Measurements from ENCODE around the gene PXDN.
"Not testable (repeated sequence)": the region's sequence is repeated elsewhere in the genome, so short reads cannot be mapped to it uniquely, and the experiment has no call there.

Gene PXDN

DNA sequence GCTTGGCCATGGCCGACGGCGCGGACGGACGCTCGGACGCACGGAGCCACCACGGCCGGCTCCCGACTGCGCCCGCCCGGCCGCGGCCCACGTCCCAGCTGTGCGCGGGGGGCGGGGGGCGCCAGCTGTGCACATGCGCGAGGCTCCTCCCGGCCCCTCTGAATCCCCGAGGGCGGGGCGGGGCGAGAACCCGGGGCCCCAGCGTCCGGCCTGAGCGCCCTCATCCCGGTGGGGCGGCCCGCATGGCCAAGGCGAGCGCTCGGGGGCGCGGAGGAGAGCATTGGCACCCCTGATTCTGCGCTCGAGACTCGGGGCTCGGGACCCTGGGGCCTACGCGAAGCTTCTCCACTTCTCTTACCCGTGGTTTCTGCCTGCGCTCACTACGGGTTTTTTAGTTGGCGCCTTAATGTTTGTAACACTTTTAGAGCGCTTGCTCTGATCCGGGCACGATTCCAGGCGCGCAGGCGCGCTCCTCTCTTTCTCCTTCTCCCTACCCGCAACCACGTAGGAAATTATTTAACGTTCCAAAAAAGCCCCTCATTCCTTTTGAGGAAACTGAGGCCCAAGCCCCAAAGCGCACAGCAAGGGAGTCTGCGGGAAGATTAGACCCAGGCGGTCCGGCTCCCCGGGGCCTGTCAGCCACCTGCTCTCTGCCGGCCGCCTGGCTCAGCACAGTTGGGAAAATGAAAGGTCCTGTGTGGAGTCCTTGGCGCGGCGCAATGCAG is at the start of gene PXDN:
PXDN (minus strand) TSS at position 70 of the 725 bp plus-strand sequence; CDS start at position 10, 60 bp downstream.
- no peak for DNase-seq (ENCODE audit: low read depth)

- no peak for DNase-seq (ENCODE audit: low read depth)
Measured at GRCh38 chr2:1793868-1794445, 49.6 kb upstream of the PXDN start.

GRCh38 chr2:1793001-1793867 is 48.9 kb upstream of the PXDN start:
- no peak for DNase-seq (ENCODE audit: low read depth)

DNA sequence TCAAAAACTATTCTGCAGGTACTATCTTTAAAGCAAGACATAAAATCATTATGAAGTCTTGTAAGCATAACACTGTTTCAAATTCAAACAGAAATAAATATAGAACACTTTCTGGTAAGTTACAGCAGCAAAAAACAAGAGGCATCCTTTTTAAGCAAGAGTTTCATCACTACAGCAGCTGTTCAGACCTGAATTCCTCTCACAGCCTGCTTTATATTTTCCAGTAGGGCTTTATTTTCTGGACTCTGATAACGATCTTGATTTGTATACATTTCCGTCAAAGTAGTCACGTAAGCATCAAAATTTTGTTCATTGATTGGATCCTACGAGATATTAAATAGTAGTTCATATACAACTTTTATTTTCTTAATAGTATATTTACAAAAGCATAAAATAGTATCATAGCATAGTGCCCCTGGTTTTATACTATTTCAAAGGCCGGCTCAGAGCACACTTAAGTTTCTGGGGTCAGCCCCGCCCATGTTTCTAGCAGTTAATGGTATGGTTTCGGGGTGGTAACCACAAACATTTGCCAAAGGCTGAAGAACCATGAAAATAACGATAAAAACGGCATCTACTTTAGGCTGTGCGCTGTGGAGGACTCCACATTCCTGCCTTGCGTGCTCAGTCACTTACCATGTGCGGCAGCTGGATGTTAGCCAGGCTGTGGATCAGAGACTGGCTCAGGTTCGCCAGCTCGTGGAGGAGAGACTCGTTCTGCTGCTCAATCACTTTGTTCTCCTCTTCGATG is 47.5 kb upstream of the PXDN start:
- DNase-seq (ENCODE audit: low read depth), result no peak

DNA sequence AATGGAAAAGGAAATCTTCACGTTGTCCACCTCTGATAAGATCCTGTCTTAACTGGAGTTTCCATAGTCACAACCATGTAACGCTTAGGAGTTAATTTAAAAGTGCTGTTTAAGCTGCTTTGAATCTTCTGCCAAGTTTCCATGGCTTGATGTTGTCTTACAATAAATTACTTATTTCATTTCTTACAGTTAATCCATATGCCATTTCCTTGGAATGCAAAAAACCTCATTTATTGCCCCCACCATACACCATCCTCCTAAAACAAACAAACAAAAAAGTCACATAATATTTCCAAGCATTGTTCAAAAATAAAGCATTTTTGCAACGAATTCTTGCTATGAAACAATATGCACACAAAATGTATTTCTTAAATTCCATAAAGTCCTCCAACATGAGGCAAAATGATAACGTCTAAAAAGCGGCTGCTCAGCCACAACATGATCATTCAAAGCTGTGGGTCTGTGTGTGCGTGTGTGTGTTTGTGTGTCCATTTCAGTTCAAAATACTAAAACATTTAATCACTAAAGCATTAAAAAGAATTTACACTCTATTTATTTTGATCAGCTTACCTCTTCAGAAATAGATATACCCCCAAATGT is 46.8 kb upstream of the PXDN start:
- DNase-seq (ENCODE audit: low read depth), result no peak

GRCh38 chr2:1790473-1790872 is 46.2 kb upstream of the PXDN start:
- no peak for DNase-seq (ENCODE audit: low read depth)

DNA sequence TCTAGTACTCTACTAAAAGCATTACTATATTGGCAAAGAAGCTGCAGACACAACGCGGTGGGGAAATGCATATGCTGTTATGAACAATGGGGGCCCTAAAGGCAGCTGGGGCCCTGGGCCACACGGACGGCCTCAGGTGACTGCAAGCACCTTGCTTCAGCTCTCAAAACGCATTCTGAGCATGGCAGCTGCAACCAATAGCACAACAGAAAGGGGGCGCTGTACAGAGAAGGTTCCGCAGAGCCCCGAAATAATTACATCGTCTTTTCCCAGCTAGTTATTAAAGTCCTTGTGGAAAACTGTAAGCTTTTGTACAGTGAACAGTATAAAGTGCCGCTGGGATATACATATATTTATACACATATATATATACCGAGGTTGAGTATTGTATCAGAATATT is 45.3 kb upstream of the PXDN start:
- no peak for DNase-seq (ENCODE audit: low read depth)

GRCh38 chr2:1788478-1788959 is 44.2 kb upstream of the PXDN start:
- DNase-seq (ENCODE audit: low read depth), result no peak

DNA sequence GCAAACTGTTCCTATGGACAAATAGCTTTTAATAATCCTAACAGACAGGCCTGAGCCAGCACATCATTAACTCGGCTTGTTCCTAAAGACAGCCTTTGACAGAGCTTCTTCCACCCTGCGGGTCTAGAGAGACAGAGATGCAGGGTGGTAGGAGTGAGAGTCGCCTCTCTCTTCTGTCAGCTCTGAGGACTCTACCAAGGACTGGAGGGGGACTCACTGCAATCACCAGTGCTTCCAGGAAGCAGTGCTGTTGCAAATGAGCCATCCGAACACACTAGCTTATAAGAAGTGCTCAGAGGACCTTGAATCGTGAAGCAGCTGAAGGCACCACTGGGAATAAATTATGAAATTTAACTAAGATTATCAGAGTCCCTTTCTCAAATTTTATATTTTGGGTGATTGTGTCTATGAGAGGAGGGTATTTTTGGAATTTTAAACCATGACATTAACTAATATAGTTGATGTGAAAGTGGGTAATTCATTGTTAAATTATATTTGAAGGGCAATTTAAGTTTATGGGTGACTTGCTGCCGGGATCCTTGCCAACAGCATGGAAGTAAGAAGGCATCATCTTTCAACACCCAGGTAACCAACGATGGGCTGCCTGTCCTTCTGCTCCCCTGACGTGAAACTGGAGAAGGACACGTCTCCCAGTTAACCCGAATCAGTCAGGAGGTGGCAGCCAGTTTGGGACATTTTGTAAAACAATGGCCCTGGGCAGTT is 43.6 kb upstream of the PXDN start:
- DNase-seq (ENCODE audit: low read depth), result no peak

- no peak for DNase-seq (ENCODE audit: low read depth)
Measured at GRCh38 chr2:1784986-1785617, 40.8 kb upstream of the PXDN start.

DNA sequence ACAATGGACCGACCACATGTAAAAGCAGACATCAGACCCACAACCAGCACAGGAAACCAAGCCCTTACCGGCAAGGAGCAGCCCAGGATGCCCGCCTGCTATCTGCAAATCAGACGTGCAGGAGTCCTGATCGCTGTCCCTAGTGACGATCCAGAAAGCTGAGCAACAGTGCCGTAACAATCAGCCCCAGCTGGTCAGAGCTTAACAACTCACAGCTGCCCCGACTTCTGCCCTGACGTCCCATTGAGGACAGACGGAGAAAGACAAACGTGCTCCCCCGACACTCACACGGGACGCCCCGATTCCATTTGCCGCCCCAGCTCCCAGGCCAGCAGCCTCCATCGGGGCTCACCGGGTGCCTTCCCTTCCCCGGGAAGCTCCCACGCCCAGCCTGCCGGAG is 39.8 kb upstream of the PXDN start:
- DNase-seq (ENCODE audit: low read depth), result no peak

DNA sequence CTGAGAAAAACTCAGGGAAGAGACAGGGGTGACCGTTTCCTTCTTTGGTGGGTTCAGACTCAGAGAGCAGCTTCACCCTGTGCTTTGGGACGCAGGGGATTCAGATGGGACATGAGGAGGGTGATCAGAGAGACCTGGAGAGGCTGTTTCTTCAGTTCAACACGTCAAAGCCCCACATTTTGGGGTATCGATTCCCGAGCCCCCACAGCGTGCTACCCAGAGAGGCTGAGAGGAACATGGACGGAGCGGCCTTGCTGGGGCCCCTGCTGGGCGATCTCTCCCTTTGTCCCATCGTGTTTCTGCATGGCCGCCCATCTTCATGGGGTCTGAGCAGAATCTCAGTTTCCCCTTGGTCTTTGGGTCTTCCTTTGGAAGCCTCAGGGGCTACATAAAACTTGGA is 38.2 kb upstream of the PXDN start:
- no peak for DNase-seq (ENCODE audit: low read depth)

DNA sequence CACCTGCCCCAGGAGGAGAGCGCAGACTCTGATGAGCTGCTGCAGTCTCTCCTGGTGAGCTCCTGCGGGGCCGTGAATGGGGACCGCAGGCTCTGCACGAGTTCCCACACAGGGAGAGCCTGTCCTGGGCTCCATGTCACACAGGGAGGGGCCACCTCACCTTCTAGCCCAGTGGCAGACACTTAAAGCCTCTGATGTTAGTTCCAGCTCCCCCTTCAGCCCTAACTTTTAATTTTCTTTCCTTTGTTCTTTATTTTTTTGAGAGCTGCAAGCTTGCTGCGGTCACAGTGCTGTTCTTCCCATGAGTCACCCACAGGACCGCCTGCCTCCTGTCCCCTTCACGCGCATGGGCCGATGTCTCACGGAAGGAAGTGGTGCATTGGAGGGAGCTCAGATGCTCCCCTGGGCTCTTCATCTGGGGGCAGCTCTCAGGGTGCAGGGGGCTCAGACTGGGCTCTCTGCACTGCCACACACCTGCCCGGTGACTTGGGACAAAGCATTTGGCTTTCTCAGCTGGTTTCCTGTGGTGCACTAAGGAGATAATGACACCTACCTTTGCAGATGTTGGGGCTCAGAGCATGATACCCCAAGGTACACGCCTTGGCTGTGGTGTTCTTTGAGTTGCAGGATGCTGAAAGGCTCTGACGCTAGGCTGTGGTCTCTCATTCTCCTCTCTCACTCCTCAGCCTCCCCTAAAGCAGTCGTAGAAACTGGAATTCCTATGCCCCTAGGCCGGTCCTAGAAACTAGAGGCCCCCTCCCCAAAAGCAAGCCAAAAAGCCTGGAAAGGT is 37.2 kb upstream of the PXDN start:
- no peak for DNase-seq (ENCODE audit: low read depth)

GRCh38 chr2:1780693-1781092 is 36.4 kb upstream of the PXDN start:
- DNase-seq (ENCODE audit: low read depth), result no peak

GRCh38 chr2:1780054-1780453 is 35.7 kb upstream of the PXDN start:
- not testable (repeated sequence) for DNase-seq (ENCODE audit: low read depth)

DNA sequence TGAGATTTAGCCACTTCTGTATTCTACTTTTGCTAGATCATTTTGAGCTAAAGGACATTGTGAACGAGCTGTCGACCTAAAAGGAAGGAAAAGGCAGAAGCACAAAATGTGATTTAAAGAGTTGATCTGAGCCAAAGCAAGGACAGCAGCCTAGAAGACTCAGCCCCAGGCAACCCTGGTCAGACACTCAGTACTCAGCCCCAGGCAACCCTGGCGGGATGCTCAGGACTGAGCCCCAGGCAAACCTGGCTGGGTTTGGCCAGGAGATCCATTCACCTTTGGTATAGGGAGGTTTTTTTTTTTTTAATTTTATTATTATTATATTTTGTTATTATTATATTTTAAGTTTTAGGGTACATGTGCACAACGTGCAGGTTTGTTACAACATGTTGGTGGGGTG is 34.3 kb upstream of the PXDN start:
- DNase-seq (ENCODE audit: low read depth), result no peak

GRCh38 chr2:1777781-1778180 is 33.5 kb upstream of the PXDN start:
- DNase-seq (ENCODE audit: low read depth), result no peak

GRCh38 chr2:1777156-1777555 is 32.8 kb upstream of the PXDN start:
- DNase-seq (ENCODE audit: low read depth), result no peak

DNA sequence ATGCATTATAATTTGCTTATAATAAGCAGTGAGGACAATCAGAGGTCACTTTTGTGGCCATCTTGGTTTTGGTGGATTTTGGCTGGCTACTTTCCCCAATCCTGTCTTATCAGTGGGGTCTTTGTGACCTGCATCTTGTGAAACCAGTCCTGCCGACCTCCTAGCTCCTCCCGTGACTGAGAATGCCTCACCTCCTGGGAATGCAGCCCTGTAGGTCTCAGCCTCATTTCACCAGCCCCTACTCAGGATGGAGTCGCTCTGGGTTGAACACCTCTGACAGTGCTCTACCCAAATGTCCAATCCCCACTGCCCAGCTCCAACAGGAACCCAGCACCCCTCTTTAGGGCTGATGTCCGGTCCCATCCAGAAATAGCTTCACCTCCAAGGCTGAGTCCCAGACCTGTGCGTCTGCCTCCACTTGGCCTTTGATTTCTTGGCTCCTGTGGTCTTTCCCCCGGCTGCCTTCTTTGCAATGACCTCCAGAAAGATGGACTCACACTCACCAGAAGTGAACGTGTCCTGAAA is 31.3 kb upstream of the PXDN start:
- DNase-seq (ENCODE audit: low read depth), result no peak

- no peak for DNase-seq (ENCODE audit: low read depth)
Measured at GRCh38 chr2:1774929-1775328, 30.6 kb upstream of the PXDN start.
